Measurements from ENCODE around the gene HOXA1.
A peak's percentile ranks its signal among the peaks of the same experiment; 100 is the strongest.

HOXA1 gene

GRCh38 chr7:27095897-27096767 is at the start of gene HOXA1:
Gene HOXA1, minus strand, starts transcription at chr7:27096000. Its CDS starts 88 bp downstream, at chr7:27095912.
- peak; percentile 90 for DNase-seq

- no peak for DNase-seq
These were observed 49.5 kb upstream of the HOXA1 start for GRCh38 chr7:27145165-27145913.

GRCh38 chr7:27144781-27145164 is 49.0 kb upstream of the HOXA1 start:
- DNase-seq = no peak

GRCh38 chr7:27143950-27144780 is 48.4 kb upstream of the HOXA1 start:
- DNase-seq = no peak

GRCh38 chr7:27143023-27143949 is 47.5 kb upstream of the HOXA1 start, which contains the start of gene HOXA5:
Gene HOXA5, minus strand, starts transcription at chr7:27143681. Its CDS starts 74 bp downstream, at chr7:27143607.
- DNase-seq = peak; percentile 73

- DNase-seq = no peak
These were observed 46.8 kb upstream of the HOXA1 start for GRCh38 chr7:27142580-27143022.

GRCh38 chr7:27141923-27142579 is 46.3 kb upstream of the HOXA1 start:
- no peak for DNase-seq

- DNase-seq = no peak
These were observed 45.5 kb upstream of the HOXA1 start for GRCh38 chr7:27141137-27141922.

- DNase-seq = no peak
These were observed 44.5 kb upstream of the HOXA1 start for GRCh38 chr7:27140126-27140857.

- DNase-seq = no peak
These were observed 43.7 kb upstream of the HOXA1 start for GRCh38 chr7:27139334-27140125.

- DNase-seq = no peak
These were observed 43.2 kb upstream of the HOXA1 start for GRCh38 chr7:27138985-27139333.

GRCh38 chr7:27138472-27138871 is 42.7 kb upstream of the HOXA1 start:
- DNase-seq = no peak

- DNase-seq = no peak
These were observed 42.0 kb upstream of the HOXA1 start for GRCh38 chr7:27137640-27138315.

- no peak for DNase-seq
These were observed 38.6 kb upstream of the HOXA1 start for GRCh38 chr7:27134392-27134791.

- DNase-seq = no peak
These were observed 37.8 kb upstream of the HOXA1 start for GRCh38 chr7:27133409-27134231.

- no peak for DNase-seq
These were observed 37.2 kb upstream of the HOXA1 start for GRCh38 chr7:27132978-27133377.

GRCh38 chr7:27132214-27132613 is 36.4 kb upstream of the HOXA1 start:
- no peak for DNase-seq

Measured in hematopoietic multipotent progenitor cell treated with erythropoietin and hydrocortisone succinate and interleukin-3 and kit ligand, for 6 days (in vitro differentiated cells).